ENCODE measurements around the gene SUGP2.

The SUGP2 gene

DNA sequence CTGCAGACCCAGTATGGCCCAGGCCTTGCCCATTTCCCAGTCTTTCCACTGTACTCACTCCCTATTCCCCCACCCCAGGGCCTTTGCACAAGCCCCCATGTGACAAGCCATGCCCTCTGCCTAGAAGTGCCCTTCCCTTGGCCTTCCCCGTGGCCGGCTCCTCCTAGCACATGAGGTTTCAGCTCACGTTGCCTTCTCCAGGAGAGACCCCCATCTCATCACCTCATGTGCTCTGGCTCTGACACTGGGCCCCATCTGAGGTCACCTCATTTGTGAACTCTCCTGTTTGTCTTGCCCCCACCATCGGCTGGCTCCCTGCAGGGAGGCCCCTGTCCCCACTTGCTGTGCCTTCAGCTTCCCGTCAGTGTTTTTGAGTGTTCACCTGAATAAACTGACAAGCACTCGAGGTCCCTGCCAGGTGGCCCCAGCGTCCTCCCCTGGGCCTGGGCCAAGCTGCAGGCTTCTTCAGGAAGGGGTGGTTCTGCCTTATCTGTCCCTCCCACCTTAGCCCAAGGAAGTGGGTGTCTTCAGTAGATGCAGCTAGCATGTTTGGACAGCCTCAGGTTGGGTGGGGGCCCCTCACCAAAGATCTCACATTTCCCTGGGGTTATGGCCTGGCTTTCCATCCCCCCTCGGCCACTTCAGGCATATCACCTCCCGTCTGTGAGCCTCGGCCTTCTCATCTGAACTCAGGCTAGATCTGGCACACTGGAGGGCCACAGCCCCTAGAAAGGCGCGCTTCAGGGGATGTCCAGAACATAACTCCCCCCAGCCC is 26.7 kb upstream of the SUGP2 start:
- in situ Hi-C loops (cut with MboI; ENCODE audit: low sequenced_read_pairs), result loop anchor here (10.0 kb wide), 1 partner anchor 295 kb away; no protein-coding TSS in a partner anchor

- in situ Hi-C loops (cut with MboI; ENCODE audit: low sequenced_read_pairs), result loop anchor here (10.0 kb wide), 1 partner anchor 296 kb away; no protein-coding TSS in a partner anchor
Measured at GRCh38 chr19:19059018-19059836, 25.9 kb upstream of the SUGP2 start.

- in situ Hi-C loops (cut with MboI; ENCODE audit: low sequenced_read_pairs), result loop anchor here (10.0 kb wide), 1 partner anchor 297 kb away; no protein-coding TSS in a partner anchor
Measured at GRCh38 chr19:19057720-19058119, 24.4 kb upstream of the SUGP2 start.

- in situ Hi-C loops (cut with MboI; ENCODE audit: low sequenced_read_pairs), result loop anchor here (10.0 kb wide), 1 partner anchor 297 kb away; no protein-coding TSS in a partner anchor
Measured at GRCh38 chr19:19057317-19057716, 24.0 kb upstream of the SUGP2 start.

DNA sequence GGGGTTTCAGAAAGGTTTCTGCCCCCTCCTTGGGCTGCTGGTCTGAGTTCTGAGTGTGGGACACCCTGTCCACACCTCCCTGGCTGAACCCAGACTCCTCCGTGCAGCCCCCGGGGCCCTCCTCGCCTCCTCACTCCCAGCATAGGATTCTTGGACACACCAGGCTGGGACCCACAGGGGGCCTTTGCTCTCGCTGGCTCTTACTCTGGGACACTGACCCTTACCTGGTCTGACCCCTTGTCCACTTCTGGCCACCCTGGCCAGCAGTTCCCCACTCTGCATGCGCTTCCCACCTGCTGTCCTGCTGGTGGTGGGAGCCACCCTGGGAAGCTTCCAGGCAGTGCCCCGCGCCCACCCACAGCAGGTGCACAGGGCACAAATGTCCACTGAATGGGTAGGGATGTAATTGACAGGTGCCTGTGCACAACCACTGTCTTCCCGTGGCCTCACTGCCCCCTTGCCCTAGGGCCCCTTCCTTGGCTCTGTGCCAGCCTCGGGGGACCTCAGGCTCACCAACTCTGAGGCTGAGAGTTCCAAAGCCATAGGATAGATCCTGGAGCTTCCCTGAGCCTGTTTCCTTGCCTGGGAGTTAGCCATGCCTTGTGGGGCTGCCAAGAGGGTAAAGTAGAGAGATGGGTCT is 23.4 kb upstream of the SUGP2 start:
- in situ Hi-C loops (cut with MboI; ENCODE audit: low sequenced_read_pairs), result loop anchor here (10.0 kb wide), 1 partner anchor 298 kb away; no protein-coding TSS in a partner anchor

DNA sequence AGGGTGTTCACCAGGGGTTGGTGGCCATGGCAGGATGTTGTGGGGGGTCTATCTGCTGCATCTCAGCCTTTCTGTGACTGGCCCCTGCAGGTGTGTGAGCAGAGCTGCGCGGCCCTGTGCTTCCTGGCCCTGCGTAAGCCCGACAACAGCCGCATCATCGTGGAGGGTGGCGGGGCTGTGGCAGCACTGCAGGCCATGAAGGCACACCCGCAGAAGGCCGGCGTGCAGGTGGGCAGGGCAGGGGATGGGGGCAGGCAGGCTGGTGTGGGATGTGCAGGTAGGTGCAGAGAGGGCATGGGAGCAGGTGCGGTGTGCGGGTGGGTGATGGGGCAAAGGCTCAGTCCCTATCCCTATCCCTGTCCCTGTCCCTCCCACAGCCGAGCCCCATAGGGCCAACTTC is 22.4 kb upstream of the SUGP2 start:
- in situ Hi-C loops (cut with MboI; ENCODE audit: low sequenced_read_pairs), result loop anchor here (10.0 kb wide), 1 partner anchor 299 kb away; no protein-coding TSS in a partner anchor

DNA sequence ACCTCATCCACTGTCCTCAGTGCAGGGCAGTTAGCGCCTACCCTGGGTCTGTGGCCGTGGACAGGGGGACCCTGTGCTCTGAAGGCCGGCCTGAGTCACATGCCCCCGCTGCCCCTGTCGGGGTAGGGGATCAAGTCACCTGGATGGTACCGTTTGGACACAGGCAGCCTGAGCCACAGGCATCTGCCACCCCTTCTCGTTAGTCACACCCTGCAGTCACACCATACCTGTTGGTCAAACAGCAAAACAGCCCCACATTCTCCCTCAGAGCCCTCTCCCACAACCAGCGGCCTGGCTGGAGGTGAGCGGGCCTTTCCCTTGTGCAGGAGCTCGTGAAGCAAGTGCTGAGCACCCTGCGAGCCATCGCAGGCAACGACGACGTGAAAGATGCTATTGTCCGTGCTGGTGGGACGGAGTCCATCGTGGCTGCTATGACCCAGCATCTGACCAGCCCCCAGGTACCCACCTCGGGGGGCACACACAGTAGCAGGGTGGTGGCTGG is 21.7 kb upstream of the SUGP2 start:
- in situ Hi-C loops (cut with MboI; ENCODE audit: low sequenced_read_pairs), result loop anchor here (10.0 kb wide), 1 partner anchor 300 kb away; no protein-coding TSS in a partner anchor

GRCh38 chr19:19054315-19054938 is 21.1 kb upstream of the SUGP2 start:
- in situ Hi-C loops (cut with MboI; ENCODE audit: low sequenced_read_pairs), result loop anchor here (10.0 kb wide), 1 partner anchor 300 kb away; no protein-coding TSS in a partner anchor

- in situ Hi-C loops (cut with MboI; ENCODE audit: low sequenced_read_pairs), result loop anchor here (10.0 kb wide), 1 partner anchor 301 kb away; no protein-coding TSS in a partner anchor
Measured at GRCh38 chr19:19053508-19054314, 20.4 kb upstream of the SUGP2 start.

DNA sequence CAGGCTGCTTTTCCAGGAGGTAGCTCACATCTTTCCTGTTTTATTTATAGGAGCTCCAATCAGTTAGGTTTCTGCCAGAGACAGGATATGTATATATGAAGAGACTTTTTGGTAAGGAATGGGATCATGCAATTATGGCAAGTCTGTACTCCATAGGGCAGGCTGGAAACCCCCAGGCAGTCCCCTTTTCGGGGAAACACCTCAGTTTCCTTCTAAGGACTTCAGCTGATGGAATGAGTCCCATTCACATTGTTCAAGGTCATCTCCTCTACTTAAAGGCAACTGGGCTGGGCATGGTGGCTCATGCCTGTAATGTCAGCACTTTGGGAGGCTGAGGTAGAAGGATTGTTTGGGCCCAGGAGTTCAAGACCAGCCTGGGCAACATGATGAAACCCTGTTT is 19.6 kb upstream of the SUGP2 start:
- in situ Hi-C loops (cut with MboI; ENCODE audit: low sequenced_read_pairs), result loop anchor here (10.0 kb wide), 1 partner anchor 302 kb away; no protein-coding TSS in a partner anchor

GRCh38 chr19:19051478-19052213 is 18.3 kb upstream of the SUGP2 start:
- in situ Hi-C loops (cut with MboI; ENCODE audit: low sequenced_read_pairs), result loop anchor here (10.0 kb wide), 1 partner anchor 303 kb away; no protein-coding TSS in a partner anchor

DNA sequence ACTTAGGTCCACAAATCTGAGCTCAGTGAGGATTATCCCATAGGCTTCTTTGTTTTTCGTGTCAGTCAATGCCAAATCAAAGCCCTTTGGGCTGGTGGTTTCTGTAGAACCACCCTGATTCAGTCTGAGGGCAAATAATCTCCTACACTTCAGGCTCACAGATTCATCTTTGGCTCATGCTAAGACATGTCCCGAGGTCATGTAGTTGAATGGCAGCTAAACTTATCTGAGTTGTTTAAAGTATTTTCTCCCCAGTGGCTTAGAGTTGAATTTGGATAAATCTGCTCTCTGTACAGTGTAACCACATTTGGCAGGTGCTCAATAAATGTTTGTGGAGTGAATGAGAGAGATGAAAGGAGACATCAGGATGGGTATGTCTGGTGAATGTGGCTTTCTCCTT is 17.4 kb upstream of the SUGP2 start:
- in situ Hi-C loops (cut with MboI; ENCODE audit: low sequenced_read_pairs), result loop anchor here (10.0 kb wide), 1 partner anchor 304 kb away; no protein-coding TSS in a partner anchor

GRCh38 chr19:19050104-19050503 is 16.8 kb upstream of the SUGP2 start:
- in situ Hi-C loops (cut with MboI; ENCODE audit: low sequenced_read_pairs), result loop anchor here (10.0 kb wide), 1 partner anchor 305 kb away; no protein-coding TSS in a partner anchor

DNA sequence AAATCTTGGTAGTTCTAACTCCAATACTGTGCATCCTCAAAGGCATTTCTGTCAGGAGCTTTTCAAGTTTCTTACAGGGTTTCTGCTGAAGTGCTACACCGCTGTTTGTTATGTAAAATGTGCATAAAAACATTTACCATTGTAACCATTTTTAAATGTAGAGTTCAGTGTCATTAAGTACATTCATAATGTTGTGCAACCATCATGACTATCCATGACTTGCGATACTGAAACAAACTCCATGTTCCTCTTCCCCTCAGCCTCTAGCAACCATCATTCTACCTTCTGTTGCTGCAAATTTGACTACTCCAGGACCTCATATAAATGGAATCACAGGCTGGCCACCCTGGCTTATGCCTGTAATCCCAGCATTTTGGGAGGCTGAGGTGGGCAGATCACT is 16.1 kb upstream of the SUGP2 start:
- in situ Hi-C loops (cut with MboI; ENCODE audit: low sequenced_read_pairs), result no loop called here

DNA sequence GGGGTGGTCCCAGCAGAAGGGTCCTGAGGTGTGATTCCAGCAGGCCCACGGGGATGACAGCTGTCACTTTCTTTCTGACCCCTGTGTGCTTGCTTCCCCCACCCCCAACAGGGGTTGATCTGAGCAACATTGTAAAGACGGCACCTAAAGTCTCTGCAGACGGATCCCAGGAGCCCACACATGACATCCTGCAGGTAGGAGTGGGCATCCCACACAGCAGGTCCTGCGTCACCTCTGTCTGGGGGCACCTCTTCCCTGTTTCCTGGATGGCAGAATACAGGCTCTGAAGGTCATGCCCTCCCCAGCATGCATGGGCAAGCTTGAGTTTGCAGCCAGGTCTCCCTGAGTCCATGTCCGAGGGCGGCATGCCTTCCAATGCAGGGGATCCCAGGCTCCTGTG is 10.6 kb upstream of the SUGP2 start:
- in situ Hi-C loops (cut with MboI; ENCODE audit: low sequenced_read_pairs), result no loop called here

GRCh38 chr19:19043481-19043880 is 10.2 kb upstream of the SUGP2 start:
- in situ Hi-C loops (cut with MboI; ENCODE audit: low sequenced_read_pairs), result no loop called here

GRCh38 chr19:19042732-19043280 is 9.5 kb upstream of the SUGP2 start:
- in situ Hi-C loops (cut with MboI; ENCODE audit: low sequenced_read_pairs), result no loop called here

- in situ Hi-C loops (cut with MboI; ENCODE audit: low sequenced_read_pairs), result no loop called here
Measured at GRCh38 chr19:19040417-19040816, 7.1 kb upstream of the SUGP2 start.

All from HL-60/S4 (cell line).